Mucosa of descending colon (tissue), 3 donors: Measurements from ENCODE around the gene GSDMA. TPM values are rescaled to one million over a fixed set of nuclear protein-coding genes. Genes with fewer than 3 reads are reported as not detected.

Source experiments
- ATAC-seq: fragments of 200-7000 bp; cut with Tn5 transposase; one replicate; pipeline ENCODE4 v1.9.1; 2020; ENCODE audit warnings: mild to moderate bottlenecking, moderate library complexity
- DNase-seq, 3 donors: peaks; one replicate each; pipeline ENCODE4 v3.0.0-alpha.2; 2020
- H3K36me3 ChIP-seq: fragments of 200-600 bp; one replicate; pipeline ENCODE4 v1.8.0; 2021; ENCODE audit warnings: low read depth, mild to moderate bottlenecking
- H3K4me1 ChIP-seq: fragments of 200-600 bp; one replicate; pipeline ENCODE4 v1.8.0; 2021; ENCODE audit warnings: low read depth, mild to moderate bottlenecking
- H3K4me3 ChIP-seq: fragments of 200-600 bp; one replicate; pipeline ENCODE4 v1.8.0; 2021; ENCODE audit warnings: mild to moderate bottlenecking
- H3K9me3 ChIP-seq: fragments of 200-600 bp; one replicate; pipeline ENCODE4 v1.8.0; 2021; ENCODE audit warnings: mild to moderate bottlenecking
- CTCF ChIP-seq: fragments of 200-600 bp; IDR thresholded peaks from one replicate; pipeline ENCODE4 v1.8.0; 2022; ENCODE audit warnings: antibody characterized with exemption, mild to moderate bottlenecking
- intact Hi-C, 2 donors: fragments of 100-400 bp; cut with DNase I in 1 of 2; cut with micrococcal nuclease in 1 of 2; formaldehyde crosslinking; loops; one replicate each; pipeline versions ENCODE4 v1.11.0 to v1.11.1; 2022; cut with DNase I, micrococcal nuclease
- total RNA-seq, 3 donors: library from RNA; stranded (reverse); fragmentation: NEBNext Ultra II Directional in 2 of 3; extraction: Animal tissue kit (Norgen Biotek cat#: 25700) in 2 of 3; gene quantifications; one replicate each; pipeline versions ENCODE4 v1.2.1 to v1.2.4, GENCODE V29; 2021 to 2023
- donor health status: DM: no; HTN: no; CAD: no; lungs with moderate emphysema.
- donor health status: DM: no; HTN: no; CAD: no.
- donor health status: DM: no; HTN: yes; CAD: no.

The GSDMA gene
- total RNA-seq, 3 donors from 2014 or later: 0.22 to 0.54 (median 0.26) TPM

- no peaks in the 10 kb centered on the region for H3K9me3 ChIP-seq
- no peak overlapping the region for H3K4me3 ChIP-seq
- peaks cover 9% of the 10 kb centered on the region for H3K4me1 ChIP-seq
- H3K36me3 ChIP-seq: no peaks in the 10 kb centered on the region
- intact Hi-C loops: no loop called here
- DNase-seq: peak in 1 of 3 donors; percentile 41
- peak; percentile 74 for ATAC-seq
- no peak for TF ChIP-seq CTCF
These were observed 2.2 kb upstream of the GSDMA start for GRCh38 chr17:39960524-39961041.

GRCh38 chr17:39963829-39964228 is 1.0 kb downstream of the GSDMA start:
- peak; percentile 26 for ATAC-seq
- no peaks in the 10 kb centered on the region for H3K9me3 ChIP-seq
- intact Hi-C loops: no loop called here
- no peak for DNase-seq
- peaks cover 8% of the 10 kb centered on the region for H3K4me1 ChIP-seq
- no peaks in the 10 kb centered on the region for H3K36me3 ChIP-seq
- no peak for TF ChIP-seq CTCF
- no peak overlapping the region for H3K4me3 ChIP-seq

- Histone ChIP-seq H3K4me1 (peaks cover 10% of the 10 kb centered on the region), H3K9me3 (no peaks in the 10 kb centered on the region)
- ATAC-seq: no peak
These were observed 2.4 kb downstream of the GSDMA start for GRCh38 chr17:39965017-39965699.

GRCh38 chr17:39966771-39967170 is 4.0 kb downstream of the GSDMA start:
- ATAC-seq (no peak), DNase-seq (peak in 1 of 3 donors; percentile 16)
- H3K4me3 ChIP-seq: no peak overlapping the region
- intact Hi-C loops: no loop called here
- H3K9me3 ChIP-seq: no peaks in the 10 kb centered on the region
- no peak for TF ChIP-seq CTCF
- H3K36me3 ChIP-seq: no peaks in the 10 kb centered on the region
- peaks cover 7% of the 10 kb centered on the region for H3K4me1 ChIP-seq

More at GRCh38 chr17:39965017-39965699, 2.4 kb downstream of the GSDMA start:
- no peak overlapping the region for H3K4me3 ChIP-seq
- no peak for DNase-seq
- TF ChIP-seq CTCF: no peak
- intact Hi-C loops: no loop called here
- no peaks in the 10 kb centered on the region for H3K36me3 ChIP-seq

- ATAC-seq (no peak), DNase-seq (no peak)
- no peak overlapping the region for H3K4me3 ChIP-seq
- no peak for TF ChIP-seq CTCF
- no peaks in the 10 kb centered on the region for H3K9me3 ChIP-seq
- intact Hi-C loops: no loop called here
- peaks cover 7% of the 10 kb centered on the region for H3K4me1 ChIP-seq
- H3K36me3 ChIP-seq: no peaks in the 10 kb centered on the region
These were observed 6.0 kb downstream of the GSDMA start for GRCh38 chr17:39968761-39969160.
